Measurements from ENCODE around the gene EVPLL. TPM values are rescaled to one million over a fixed set of nuclear protein-coding genes. Genes with fewer than 3 reads are reported as not detected.

EVPLL gene
- total RNA-seq, 1 experiment from 2014 or later, result 0.61 TPM

- Histone ChIP-seq H2AK5ac (ENCODE audit: insufficient read length, low read length) (no peak overlapping the region), H2BK15ac (ENCODE audit: low read depth, low read length) (no peak overlapping the region)
- WGBS (ENCODE audit: extremely low coverage, insufficient read length, low lambda C conversion rate), result no CpG with 5 or more reads among the region's 8 CpGs
Measured at GRCh38 chr17:18368946-18369345, 8.6 kb upstream of the EVPLL start.

More at GRCh38 chr17:18368946-18369345, 8.6 kb upstream of the EVPLL start:
- Histone ChIP-seq H3K4ac (ENCODE audit: low read depth, low read length) (no peak overlapping the region), H4K20me1 (ENCODE audit: control insufficient read depth, insufficient read depth, insufficient read length) (no peaks in the 10 kb centered on the region), H3T11ph (ENCODE audit: low read length) (no peak overlapping the region), H3K27ac (ENCODE audit: insufficient read length, low read depth, low read length) (no peak overlapping the region), H2BK12ac (ENCODE audit: insufficient read length, low read depth, low read length) (no peak overlapping the region), H3K9me3 (ENCODE audit: control insufficient read depth, low read depth, low read length) (no peaks in the 10 kb centered on the region), H3K23me2 (ENCODE audit: insufficient read length, low read depth, low read length, poor library complexity, severe bottlenecking) (no peaks in the 10 kb centered on the region), H3K27me3 (ENCODE audit: insufficient read depth, low read length) (no peaks in the 10 kb centered on the region), H3K18ac (ENCODE audit: insufficient read length, low read depth, low read length) (no peak overlapping the region), H4K91ac (ENCODE audit: insufficient read length, low read depth, low read length) (no peak overlapping the region), H2BK5ac (ENCODE audit: insufficient read length, low read length) (no peak overlapping the region), H3K79me1 (ENCODE audit: insufficient read depth, low read depth, low read length, poor library complexity, severe bottlenecking) (no peaks in the 10 kb centered on the region), H3K56ac (ENCODE audit: insufficient read length, low read depth, low read length) (no peak overlapping the region), H3K14ac (ENCODE audit: insufficient read depth, low read length) (no peak overlapping the region), H3K23ac (ENCODE audit: insufficient read length, low read depth, low read length) (no peak overlapping the region), H4K5ac (ENCODE audit: insufficient read length, low read depth, low read length) (no peak overlapping the region), H3K4me2 (ENCODE audit: insufficient read depth, insufficient read length, low read length) (no peak overlapping the region), H4K8ac (replicated peaks; ENCODE audit: insufficient read length, low read depth, low read length) (no peak overlapping the region), H3K79me2 (ENCODE audit: insufficient read depth, low read length) (no peaks in the 10 kb centered on the region), H3K9ac (ENCODE audit: extremely low read depth, insufficient read length, low read length) (no peak overlapping the region), H2AFZ (ENCODE audit: low read length) (no peak overlapping the region), H3K4me1 (ENCODE audit: insufficient read depth, low read length) (no peaks in the 10 kb centered on the region), H2BK120ac (ENCODE audit: low read depth, low read length, poor library complexity, severe bottlenecking) (no peak overlapping the region), H2BK20ac (ENCODE audit: low read depth, low read length, poor library complexity, severe bottlenecking) (no peak overlapping the region)
- H3K4me1 Mint-ChIP-seq, result no peaks in the 10 kb centered on the region; a peak in 1 of 4 replicates
- no peaks in the 10 kb centered on the region for H3K36me3 Mint-ChIP-seq (ENCODE audit: insufficient read depth in 1 of 3, low read depth in 3 of 3)
- TF ChIP-seq CTCF (conservative IDR thresholded peaks at IDR 0.05), result no peak
- H3K4me3 Mint-ChIP-seq, result no peak overlapping the region
- H3K9me3 Mint-ChIP-seq, result no peaks in the 10 kb centered on the region
- no peak for DNase-seq
- no peak overlapping the region for H3K27ac Mint-ChIP-seq
- peaks cover 2% of the 10 kb centered on the region for H3K27me3 Mint-ChIP-seq (ENCODE audit: low read depth)

All from H9 (cell line).